ENCODE measurements around the gene ABCC12.

GRCh38 chr16:48137822-48138221 lies 18.0 kb downstream of the ABCC12 start:
- no peak for TF ChIP-seq CTCF (IDR thresholded peaks at IDR 0.05; ENCODE audit: insufficient read depth, low read length)
- no peak for TF ChIP-seq SPI1 (IDR thresholded peaks at IDR 0.05; ENCODE audit: borderline replicate concordance, low read depth)
- TF ChIP-seq POLR2AphosphoS5 (IDR thresholded peaks at IDR 0.05; ENCODE audit: low read depth) = no peak
- TF ChIP-seq, protein P1, sequence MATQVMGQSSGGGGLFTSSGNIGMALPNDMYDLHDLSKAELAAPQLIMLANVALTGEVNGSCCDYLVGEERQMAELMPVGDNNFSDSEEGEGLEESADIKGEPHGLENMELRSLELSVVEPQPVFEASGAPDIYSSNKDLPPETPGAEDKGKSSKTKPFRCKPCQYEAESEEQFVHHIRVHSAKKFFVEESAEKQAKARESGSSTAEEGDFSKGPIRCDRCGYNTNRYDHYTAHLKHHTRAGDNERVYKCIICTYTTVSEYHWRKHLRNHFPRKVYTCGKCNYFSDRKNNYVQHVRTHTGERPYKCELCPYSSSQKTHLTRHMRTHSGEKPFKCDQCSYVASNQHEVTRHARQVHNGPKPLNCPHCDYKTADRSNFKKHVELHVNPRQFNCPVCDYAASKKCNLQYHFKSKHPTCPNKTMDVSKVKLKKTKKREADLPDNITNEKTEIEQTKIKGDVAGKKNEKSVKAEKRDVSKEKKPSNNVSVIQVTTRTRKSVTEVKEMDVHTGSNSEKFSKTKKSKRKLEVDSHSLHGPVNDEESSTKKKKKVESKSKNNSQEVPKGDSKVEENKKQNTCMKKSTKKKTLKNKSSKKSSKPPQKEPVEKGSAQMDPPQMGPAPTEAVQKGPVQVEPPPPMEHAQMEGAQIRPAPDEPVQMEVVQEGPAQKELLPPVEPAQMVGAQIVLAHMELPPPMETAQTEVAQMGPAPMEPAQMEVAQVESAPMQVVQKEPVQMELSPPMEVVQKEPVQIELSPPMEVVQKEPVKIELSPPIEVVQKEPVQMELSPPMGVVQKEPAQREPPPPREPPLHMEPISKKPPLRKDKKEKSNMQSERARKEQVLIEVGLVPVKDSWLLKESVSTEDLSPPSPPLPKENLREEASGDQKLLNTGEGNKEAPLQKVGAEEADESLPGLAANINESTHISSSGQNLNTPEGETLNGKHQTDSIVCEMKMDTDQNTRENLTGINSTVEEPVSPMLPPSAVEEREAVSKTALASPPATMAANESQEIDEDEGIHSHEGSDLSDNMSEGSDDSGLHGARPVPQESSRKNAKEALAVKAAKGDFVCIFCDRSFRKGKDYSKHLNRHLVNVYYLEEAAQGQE (IDR thresholded peaks at IDR 0.05; ENCODE audit: insufficient replicate concordance, low read depth) = no peak
